HG03280 (cell line): ENCODE data around the gene HAGHL.
"Not testable (repeated sequence)": the region's sequence is repeated elsewhere in the genome, so short reads cannot be mapped to it uniquely, and the experiment has no call there.

Experiments used
- ATAC-seq: cut with Tn5 transposase; IDR thresholded peaks from one replicate; pipeline ENCODE4 v1.9.1; 2021; ENCODE audit warnings: mild to moderate bottlenecking, moderate library complexity; ENCODE audit not compliant: unreplicated experiment

Gene HAGHL

DNA sequence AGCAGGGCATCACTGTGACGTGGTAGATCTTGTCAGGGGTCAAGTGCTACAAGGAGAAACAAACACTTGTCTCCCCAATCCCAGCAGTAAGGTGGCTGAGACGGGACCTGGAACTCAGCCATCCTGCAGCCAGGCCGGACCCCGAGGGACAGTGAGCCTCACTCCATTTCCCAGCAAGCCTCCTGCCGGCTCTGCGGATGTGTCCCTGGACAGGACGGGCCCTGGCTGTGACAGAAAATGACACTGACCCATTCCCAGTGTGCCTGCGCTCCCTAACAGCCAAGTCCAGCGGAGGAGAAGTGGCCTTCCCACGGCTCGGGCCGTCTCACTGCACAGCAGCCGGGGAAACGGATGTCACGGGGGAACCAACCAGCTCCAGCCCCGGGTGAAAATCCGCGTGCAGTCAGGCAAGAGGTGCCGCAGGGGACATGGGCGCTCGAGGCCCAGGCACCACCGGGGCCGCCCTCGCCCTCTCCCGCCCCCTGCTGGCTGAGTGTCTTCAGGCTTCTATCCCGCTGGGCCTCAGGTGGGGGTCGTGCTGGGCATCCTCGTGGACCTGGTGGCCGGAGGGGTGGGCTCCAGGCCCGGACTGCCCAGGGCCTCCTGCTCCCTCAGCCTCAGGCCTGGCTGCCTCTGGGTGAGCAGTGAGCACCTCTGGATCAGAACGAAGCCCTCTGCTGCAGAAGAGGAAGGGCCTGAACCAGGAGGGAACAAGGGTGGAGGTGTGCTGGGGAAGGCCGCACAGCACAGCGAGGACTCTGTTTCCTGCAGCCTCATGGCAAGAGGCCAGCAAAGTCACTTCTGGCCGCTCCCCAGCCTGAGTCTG lies 6.7 kb downstream of the HAGHL start:
- ATAC-seq = no peak

- ATAC-seq = no peak
Measured at GRCh38 chr16:734208-734980, 7.5 kb downstream of the HAGHL start.

DNA sequence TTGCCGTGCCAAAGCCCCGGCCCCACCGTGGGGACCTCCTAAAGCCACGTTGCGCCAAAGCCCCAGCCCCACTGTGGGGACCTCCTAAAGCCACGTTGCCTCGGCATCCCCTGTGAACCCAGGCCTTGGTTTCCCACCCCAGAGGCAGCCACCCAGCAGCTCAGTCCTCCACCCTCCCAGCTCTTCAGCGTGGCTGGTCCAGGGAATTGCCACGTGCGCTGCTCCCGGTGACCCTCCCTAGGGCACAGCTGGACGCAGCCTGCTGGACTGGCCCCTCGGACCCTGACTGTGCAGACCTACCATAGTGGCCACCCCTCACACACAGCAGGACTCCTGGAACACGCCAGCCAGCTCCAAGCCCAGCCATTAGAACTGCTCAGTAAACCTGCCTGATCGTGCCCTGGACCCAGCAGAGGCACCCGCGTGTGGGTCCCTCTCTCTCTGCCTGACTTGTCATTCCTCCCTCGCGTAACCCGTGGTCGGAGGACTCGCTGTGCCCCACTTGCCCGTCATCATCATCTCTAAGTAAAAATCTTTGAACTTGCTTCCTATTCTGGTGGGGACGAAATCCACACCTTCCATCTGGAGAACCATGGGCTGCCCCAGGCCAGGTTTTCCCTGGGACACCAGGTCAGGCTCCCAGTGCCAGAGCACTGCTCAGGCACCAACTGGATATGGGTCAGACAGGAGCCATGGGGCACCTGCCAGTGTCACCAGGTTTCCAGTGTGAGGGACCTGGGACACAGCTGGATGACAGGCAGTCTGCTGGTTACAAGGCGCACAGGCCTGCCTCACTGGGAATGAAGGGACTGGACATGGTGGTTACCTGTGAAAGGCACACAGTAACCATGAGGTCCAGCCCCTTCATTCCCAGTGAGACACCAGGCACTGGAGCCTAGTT lies 8.3 kb downstream of the HAGHL start:
- ATAC-seq = no peak

GRCh38 chr16:735982-736453 lies 9.1 kb downstream of the HAGHL start:
- peak; percentile 34 for ATAC-seq

DNA sequence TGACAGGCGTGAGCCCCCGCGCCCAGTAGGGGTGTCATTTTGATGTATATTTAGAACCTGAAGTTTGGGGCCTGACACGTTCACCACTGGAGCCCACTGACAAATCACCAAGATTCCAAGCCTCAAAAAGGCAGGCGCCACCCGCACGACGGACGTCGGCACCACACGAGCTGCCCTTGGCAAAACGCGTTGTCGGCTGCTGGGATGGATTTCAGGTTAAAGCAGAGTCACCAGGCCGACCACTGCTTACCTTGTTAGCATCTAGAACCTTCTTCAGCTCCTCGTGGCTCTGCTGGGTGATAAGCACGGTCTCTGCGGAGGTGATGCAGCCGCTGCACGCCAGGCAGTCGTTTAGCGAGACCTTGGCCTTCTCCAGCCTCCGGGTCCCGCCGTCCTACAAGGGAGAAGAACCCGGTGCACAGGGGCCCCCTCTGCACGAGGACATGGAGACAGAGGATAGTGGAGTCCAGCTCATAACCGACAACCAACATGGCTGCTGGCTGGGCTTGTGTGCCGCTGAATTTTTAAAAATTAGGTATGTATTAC lies 10.1 kb downstream of the HAGHL start:
- ATAC-seq = no peak

DNA sequence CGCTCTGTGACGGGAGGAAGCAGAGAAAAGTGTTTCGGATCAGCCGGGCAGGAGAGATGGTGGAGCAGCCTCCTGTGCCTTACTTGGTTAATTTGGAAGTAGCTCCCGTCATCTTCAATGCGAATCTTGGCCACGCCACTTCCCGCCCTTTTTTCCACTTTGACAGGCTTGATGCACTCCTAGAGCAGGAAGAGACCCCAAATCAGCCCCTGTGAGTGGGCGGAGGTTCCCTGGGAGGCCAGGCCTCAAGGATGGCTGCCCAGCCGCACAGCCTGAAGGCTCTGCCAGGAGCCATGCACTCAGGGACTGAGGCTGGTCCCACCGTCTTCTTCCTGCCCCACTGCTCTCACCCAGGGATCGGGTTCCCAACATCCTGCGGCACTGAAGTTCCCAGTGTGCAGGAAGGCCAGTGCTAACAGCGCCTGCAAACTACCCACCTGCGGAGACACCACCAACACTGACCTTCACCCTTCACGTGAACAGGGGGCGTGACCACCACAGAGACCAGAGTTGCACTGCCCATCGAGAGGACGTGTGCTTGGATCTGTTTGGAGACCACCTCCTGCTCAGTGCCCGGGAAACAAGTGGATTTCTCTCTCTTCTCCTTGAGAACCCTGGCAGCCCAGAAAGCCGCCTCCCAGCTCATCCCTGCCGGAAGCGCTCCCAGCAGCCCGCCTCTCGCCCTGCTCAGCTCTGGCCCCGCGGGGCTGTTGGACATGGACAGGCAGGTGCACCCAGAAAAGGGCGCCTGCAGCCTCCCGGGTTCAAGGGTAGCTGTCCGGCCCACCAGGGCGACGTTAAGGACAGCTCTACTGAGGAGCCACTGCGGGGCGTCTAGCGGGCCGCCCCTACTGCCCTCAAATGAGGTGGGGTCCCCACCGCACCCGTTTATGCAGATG lies 12.9 kb downstream of the HAGHL start:
- no peak for ATAC-seq

DNA sequence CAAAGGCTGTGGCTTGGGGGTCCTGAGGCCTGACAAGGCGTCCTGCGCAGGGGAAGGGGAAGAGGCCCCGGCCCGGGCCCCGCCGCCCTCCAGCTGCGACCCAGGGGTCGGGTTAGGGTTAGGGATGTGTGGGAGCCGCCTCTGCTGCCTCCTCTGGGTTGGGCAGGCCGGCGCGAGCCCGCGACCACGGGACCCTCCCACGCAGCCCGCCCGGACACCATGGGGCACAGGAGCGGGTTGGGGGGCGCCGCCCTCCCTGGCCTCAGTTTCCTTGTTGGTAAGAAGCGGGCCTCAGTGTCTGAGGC lies 13.5 kb downstream of the HAGHL start:
- ATAC-seq = no peak

DNA sequence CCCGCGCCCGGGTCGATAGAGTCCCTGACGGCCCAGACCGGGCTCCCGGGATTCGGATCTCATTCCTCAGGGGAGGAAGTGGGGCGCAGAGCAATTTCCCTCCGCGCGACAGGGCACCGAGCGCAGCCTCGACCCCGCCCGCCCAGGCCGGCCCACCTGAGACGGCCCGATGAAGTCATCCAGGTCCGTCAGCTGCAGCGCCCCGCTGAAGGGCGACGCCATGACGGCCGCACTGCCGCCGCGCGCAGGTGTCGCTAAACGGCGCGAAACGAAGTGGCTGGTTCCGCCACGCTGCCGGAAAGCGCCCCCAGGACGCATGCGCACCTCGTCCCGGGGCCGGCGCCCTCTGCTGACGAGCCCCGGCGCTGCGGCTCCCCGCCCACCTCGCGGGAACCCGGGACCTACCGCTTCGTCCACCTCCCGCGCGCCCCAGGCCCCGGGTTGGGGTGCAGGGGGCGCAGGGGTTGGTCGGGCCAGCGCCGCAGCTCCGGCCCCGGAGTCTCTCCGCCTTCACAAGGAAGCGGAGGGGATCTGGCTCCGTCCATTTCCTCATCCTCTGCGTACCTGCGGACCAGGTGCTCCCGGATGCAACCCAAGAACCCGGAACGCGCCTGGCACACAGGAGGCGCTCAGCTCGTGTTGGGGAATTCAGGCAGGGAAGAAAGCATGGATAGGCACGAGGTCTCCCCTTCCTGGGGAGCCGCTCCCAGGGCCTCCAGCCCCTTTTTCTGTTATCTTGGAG lies 14.0 kb downstream of the HAGHL start, which contains the start of gene CIAO3:
Gene CIAO3 (minus strand): TSS at position 234 of the 742 bp plus-strand sequence. CDS start 12 bp downstream, at position 222.
- peak; percentile 66 for ATAC-seq

DNA sequence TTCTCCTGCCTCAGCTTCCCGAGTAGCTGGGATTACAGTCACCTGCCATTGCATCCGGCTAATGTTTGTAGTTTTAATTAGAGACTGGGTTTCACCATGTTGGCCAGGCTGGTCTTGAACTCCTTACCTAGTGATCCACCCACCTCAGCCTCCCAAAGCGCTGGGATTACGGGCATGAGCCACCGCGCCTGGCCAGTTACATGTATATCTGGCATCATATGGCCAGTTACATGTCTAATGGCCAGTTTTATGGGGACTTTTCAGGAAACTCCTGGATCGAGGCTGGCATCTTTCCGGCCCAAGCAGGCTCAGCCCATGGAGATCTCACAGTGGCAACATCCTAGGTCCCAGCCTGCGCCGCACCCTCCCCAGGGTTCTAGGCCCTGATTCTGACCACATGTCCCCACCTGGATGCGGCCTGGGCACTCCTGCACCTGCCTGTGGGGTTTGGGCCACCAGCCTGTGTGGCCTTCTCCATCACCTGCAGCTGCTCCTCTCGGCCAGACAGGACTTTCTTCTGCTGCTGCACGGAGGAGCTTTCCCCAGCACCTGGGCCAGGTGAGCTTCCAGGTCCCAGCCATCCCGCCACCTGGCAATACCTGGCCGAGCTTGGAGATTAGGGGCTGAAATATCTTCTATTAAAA lies 15.2 kb downstream of the HAGHL start:
- no peak for ATAC-seq

- ATAC-seq = not testable (repeated sequence)
Measured at GRCh38 chr16:742894-743293, 16.0 kb downstream of the HAGHL start.

- no peak for ATAC-seq
Measured at GRCh38 chr16:743794-744500, 17.0 kb downstream of the HAGHL start.

DNA sequence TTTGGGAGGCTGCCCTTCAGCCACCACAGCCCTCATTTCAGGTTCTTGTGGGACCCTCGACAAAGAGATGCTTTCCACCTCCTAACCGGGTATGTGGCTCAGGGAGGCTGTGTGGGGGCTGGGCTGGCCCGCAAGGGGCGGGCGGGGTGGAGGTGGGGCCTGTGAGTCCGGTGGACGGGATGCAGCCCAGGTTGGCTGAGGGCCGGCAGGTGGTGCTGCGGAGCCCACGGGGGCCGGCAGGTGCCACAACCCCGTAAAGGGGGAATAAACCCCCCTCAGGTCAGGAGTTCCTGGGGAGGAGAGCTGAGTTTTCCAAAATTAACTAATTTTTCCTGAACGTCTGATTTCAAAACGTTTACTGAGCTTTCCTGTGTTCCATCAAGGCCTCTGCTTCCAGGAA lies 18.8 kb downstream of the HAGHL start:
- no peak for ATAC-seq

DNA sequence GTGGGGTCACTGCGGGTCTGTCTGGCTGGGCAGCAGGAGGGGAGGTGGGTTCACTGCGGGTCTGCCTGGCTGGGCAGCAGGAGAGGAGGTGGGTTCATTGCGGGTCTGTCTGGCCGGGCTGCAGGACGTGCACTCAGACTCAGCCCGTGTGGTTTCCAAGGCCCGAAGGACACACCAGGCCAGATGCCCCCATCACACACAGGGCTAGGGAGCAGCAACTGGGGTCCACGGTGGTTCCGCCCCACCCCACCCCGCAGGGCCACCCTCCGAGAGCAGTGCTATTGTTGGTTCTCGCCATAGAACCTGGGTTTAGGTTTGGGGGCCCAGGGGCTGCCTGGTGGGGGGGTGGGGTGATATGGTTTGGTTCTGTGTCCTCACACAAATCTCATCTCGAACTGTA lies 19.7 kb downstream of the HAGHL start:
- ATAC-seq = no peak

GRCh38 chr16:747978-748746 lies 21.3 kb downstream of the HAGHL start:
- no peak for ATAC-seq

DNA sequence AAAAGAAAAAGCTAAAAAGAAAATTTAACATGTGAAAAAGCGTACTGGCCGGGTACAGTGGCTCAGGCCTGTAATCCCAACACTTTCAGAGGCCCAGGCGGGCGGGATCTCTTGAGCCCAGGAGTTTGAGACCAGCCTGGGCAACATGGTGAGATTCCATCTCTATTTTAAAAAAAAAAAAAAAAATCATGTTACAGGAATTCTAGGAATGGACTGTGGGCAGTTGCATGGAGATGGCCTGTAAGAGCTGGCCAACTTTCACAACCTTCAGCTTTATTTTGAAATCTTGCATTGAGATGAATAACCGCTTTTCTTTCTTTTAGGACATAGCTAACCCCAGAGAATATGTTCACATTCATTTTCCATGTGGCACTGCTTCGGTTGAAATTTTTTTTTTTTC lies 22.1 kb downstream of the HAGHL start:
- no peak for ATAC-seq

- ATAC-seq = no peak
Measured at GRCh38 chr16:750485-750884, 23.6 kb downstream of the HAGHL start.
